GM12878 (cell line): ENCODE results near the gene CNIH1. TPM values are rescaled to one million over a fixed set of nuclear protein-coding genes. Genes with fewer than 3 reads are reported as not detected.
"Not testable (repeated sequence)": the region's sequence is repeated elsewhere in the genome, so short reads cannot be mapped to it uniquely, and the experiment has no call there.

ENCODE experiments used
- ATAC-seq: fragments of 200-7000 bp; cut with Tn5 transposase; 3 replicates; pipeline ENCODE4 v1.9.1; 2020; ENCODE audit warnings: mild to moderate bottlenecking, moderate library complexity
- BruUV-seq: library from RNA; stranded (reverse); fragments of 400-500 nt; replicated peaks from 2 replicates; lab custom pipeline; 2021; lab: Mats Ljungman, UMichigan
- CTCF ChIA-PET: fragments of 300-600 bp; sonication (Branson Sonifier 250); formaldehyde crosslinking; extraction: SDS; loops from one replicate; lab custom pipeline; 2021; ENCODE audit warnings: inconsistent platforms; lab: Yijun Ruan, JAX
- POLR2A ChIA-PET: fragments of 350-600 bp; formaldehyde crosslinking; extraction: SDS; loops from one replicate; lab custom pipeline; 2021; ENCODE audit warnings: inconsistent platforms; lab: Charles Lee
- RAD21 ChIA-PET: fragments of 300-600 bp; sonication (Branson Sonifier 250); formaldehyde crosslinking; loops from one replicate; lab custom pipeline; 2023; ENCODE audit warnings: antibody characterized with exemption; ENCODE audit not compliant: unreplicated experiment; lab: Charles Lee
- SMC1A ChIA-PET: fragments of 300-600 bp; sonication (Branson Sonifier 250); formaldehyde crosslinking; loops from one replicate; lab custom pipeline; 2023; ENCODE audit not compliant: unreplicated experiment, uncharacterized antibody; lab: Charles Lee
- DNase-seq: peaks from one replicate; pipeline ENCODE4 v3.0.0-alpha.2; 2011; ENCODE audit warnings: low read depth, low spot score
- FAIRE-seq: peaks from 3 replicates; lab custom pipeline; 2011; peaks lifted over from hg19 to GRCh38; lab: Jason Lieb, UNC
- H2AFZ ChIP-seq: 2 replicates; pipeline ENCODE4 v1.6.0; 2011; ENCODE audit warnings: low read depth, low read length, control low read depth; ENCODE audit not compliant: control insufficient read depth
- H3K27ac ChIP-seq: 2 replicates; pipeline ENCODE4 v1.5.1; 2011; ENCODE audit warnings: control low read depth; ENCODE audit not compliant: control insufficient read depth, insufficient read depth
- H3K27me3 ChIP-seq, 2 experiments: replicated peaks in 1 of 2; 2 replicates each; pipeline versions ENCODE4 v1.6.0 to v1.6.1; 2011; ENCODE audit warnings: low read length in 1 of 2; ENCODE audit not compliant: control insufficient read depth in 2 of 2, insufficient read depth in 2 of 2
- H3K36me3 ChIP-seq, 2 experiments: 2 replicates each; pipeline ENCODE4 v1.5.1; 2011; ENCODE audit warnings: low read length in 1 of 2; ENCODE audit not compliant: control insufficient read depth in 2 of 2, insufficient read depth in 2 of 2
- H3K4me1 ChIP-seq: 2 replicates; pipeline ENCODE4 v1.6.1; 2011; ENCODE audit warnings: mild to moderate bottlenecking, low read length, moderate library complexity, mixed read lengths; ENCODE audit not compliant: control insufficient read depth, insufficient read depth
- H3K4me2 ChIP-seq: 2 replicates; pipeline ENCODE4 v1.6.0; 2011; ENCODE audit warnings: control low read depth; ENCODE audit not compliant: control insufficient read depth, insufficient read depth
- H3K4me3 ChIP-seq: fragments of 200-600 bp; sonication (generic); 2 replicates; pipeline ENCODE4 v1.5.1; 2016
- H3K79me2 ChIP-seq: 2 replicates; pipeline ENCODE4 v1.6.0; 2011; ENCODE audit warnings: low read length; ENCODE audit not compliant: control insufficient read depth, insufficient read depth
- H3K9ac ChIP-seq: 2 replicates; pipeline ENCODE4 v1.8.0; 2011; ENCODE audit warnings: low read length, control low read depth, mixed read lengths; ENCODE audit not compliant: control insufficient read depth, insufficient read depth
- H3K9me3 ChIP-seq: replicated peaks from 3 replicates; pipeline ENCODE4 v1.5.1; 2011; ENCODE audit warnings: mild to moderate bottlenecking, low read length; ENCODE audit not compliant: control insufficient read depth, insufficient read depth
- H4K20me1 ChIP-seq: 2 replicates; pipeline ENCODE4 v1.6.0; 2011; ENCODE audit not compliant: control insufficient read depth, insufficient read depth
- KAT2A ChIP-seq: conservative IDR thresholded peaks from 2 replicates; pipeline ENCODE4 v1.6.1; 2011; ENCODE audit warnings: low read depth, low read length; ENCODE audit not compliant: control insufficient read depth
- ZNF384 ChIP-seq: IDR thresholded peaks from 2 replicates; pipeline ENCODE4 v1.6.1; 2012; ENCODE audit warnings: low read depth, mild to moderate bottlenecking, low read length, improper control_type of control experiment, borderline replicate concordance
- WGBS: methylation state at CpG from one replicate; pipeline ENCODE4 v1.1.6; 2016; ENCODE audit warnings: low lambda C conversion rate; ENCODE audit not compliant: insufficient replicate concordance, insufficient coverage; ENCODE audit errors: missing lambda C conversion rate; 5-methylcytosine and 5-hydroxymethylcytosine counted together
- in situ Hi-C: fragments of 300-500 bp; cut with MboI; formaldehyde crosslinking; loops from 9 replicates; pipeline ENCODE4 v1.14.3; 2018; ENCODE audit warnings: mixed read lengths
- intact Hi-C: fragments of 100-400 bp; cut with micrococcal nuclease; formaldehyde crosslinking; loops from one replicate; pipeline ENCODE4 v1.14.2; 2022; ENCODE audit not compliant: unreplicated experiment
- polyA plus RNA-seq, 11 experiments: library from polyadenylated mRNA; depleted of rRNA in 4 of 11; unstranded in 6 of 11; stranded (reverse) in 5 of 11; fragments of >200 nt; fragmentation: Nextera tagmentation in 4 of 11; fragmentation: Illumina TruSeq in 1 of 11; extraction: Ambion mirVana in 4 of 11; extraction: Trizol in 1 of 11; gene quantifications; 1 replicate in 1 of 11; 2 replicates in 10 of 11; pipeline versions ENCODE4 v1.2.1 to v1.2.3, GENCODE V29; 2011 to 2016; ENCODE audit warnings: inconsistent platforms in 2 of 11, missing spikeins in 2 of 11, low read depth in 1 of 11
- total RNA-seq, 4 experiments: library from RNA; depleted of rRNA in 3 of 4; stranded (reverse); fragments of >200 nt in 3 of 4; fragmentation: Illumina TruSeq in 1 of 4; extraction: Trizol in 1 of 4; gene quantifications; 2 replicates each; pipeline versions ENCODE4 v1.2.1 to v1.2.3, GENCODE V29; 2013 to 2021

CNIH1 gene
- total and polyA plus RNA-seq, 10 of the 15 experiments (the other 5 are each of a cell fraction or from before 2014, with no cell fraction given), result 48.9 to 274 (median 110) TPM

DNA sequence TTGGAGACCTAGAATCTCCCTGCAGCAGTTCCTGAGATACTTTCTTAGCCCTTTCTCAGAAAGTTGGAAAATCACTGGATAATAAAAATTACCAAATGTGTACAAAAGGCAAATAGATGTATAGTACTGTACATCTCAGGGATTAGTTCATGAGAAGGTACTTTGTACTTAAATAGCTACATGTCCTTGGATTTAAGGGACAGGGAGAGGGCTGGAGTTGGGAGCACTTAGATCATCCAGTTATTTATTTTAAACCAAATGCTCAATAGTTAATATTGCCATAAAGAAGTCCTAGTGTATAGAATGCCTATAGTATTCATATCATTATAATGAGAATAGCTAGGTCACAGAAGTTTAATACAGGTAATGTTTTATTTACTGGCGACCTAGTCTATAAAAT, 31.0 kb downstream of the CNIH1 start:
- H3K4me2 ChIP-seq, result no peak overlapping the region
- WGBS, result 100% methylated on average over 1 of the region's 1 CpG
- peaks cover 2 to 10% of the 10 kb centered on the region in 2 experiments; a peak in 3 of 4 replicates for H3K36me3 ChIP-seq
- in situ Hi-C loops (no loop called here), intact Hi-C loops (no loop called here)
- no peak overlapping the region for H3K9ac ChIP-seq
- no peak for FAIRE-seq
- H3K4me1 ChIP-seq, result no peaks in the 10 kb centered on the region
- BruUV-seq, result no TSS peak
- no peak overlapping the region for H2AFZ ChIP-seq
- no peak overlapping the region for H3K27ac ChIP-seq
- POLR2A ChIA-PET, result no interaction called here
- CTCF ChIA-PET, result interaction anchor here (0.9 kb wide), 1 partner anchor 13 kb away, joined by 4 read pairs; the partner anchor contains the start of gene CDKN3
- TF ChIP-seq KAT2A, result no peak
- no peak for TF ChIP-seq ZNF384
- no peak for DNase-seq
- no peaks in the 10 kb centered on the region for H3K27me3 ChIP-seq
- no peaks in the 10 kb centered on the region for H3K9me3 ChIP-seq
- no peak for ATAC-seq
- no peaks in the 10 kb centered on the region for H4K20me1 ChIP-seq
- no peak overlapping the region for H3K4me3 ChIP-seq
- no peaks in the 10 kb centered on the region for H3K79me2 ChIP-seq
- RAD21 ChIA-PET, result no interaction called here
- SMC1A ChIA-PET, result interaction anchor here (1.0 to 1.1 kb wide), 2 partner anchors 18 to 28 kb away, joined by 3 to 4 read pairs; no protein-coding TSS in a partner anchor

DNA sequence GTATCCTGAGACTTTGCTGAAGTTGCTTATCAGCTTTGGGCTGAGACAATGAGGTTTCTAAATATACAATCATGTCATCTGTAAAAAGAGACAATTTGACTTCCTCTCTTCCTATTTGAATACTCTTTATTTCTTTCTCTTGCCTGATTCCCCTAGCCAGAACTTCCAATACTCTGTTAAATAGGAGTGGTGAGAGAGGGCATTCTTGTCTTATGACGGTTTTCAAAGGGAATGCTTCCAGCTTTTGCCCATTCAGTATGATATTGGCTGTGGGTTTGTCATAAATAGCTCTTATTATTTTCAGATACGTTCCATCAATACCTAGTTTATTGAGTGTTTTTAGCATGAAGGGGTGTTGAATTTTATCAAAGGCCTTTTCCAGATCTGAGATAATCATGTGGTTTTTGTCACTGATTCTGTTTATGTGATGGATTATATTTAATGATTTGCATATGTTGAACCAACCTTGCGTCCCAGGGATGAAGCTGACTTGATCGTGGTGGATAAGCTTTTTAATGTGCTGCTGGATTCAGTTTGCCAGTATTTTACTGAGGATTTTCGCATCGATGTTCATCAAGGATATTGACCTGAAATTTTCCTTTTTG, 37.7 kb downstream of the CNIH1 start:
- POLR2A ChIA-PET, RAD21 ChIA-PET, ATAC-seq: not testable (repeated sequence)

More for the DNA sequence above, 37.7 kb downstream of the CNIH1 start:
- BruUV-seq, H3K27ac ChIP-seq, H3K9ac ChIP-seq, DNase-seq, in situ Hi-C loops, H3K79me2 ChIP-seq, H3K27me3 ChIP-seq, H3K9me3 ChIP-seq, H3K4me2 ChIP-seq, H3K36me3 ChIP-seq, FAIRE-seq, CTCF ChIA-PET, H3K4me1 ChIP-seq, H3K4me3 ChIP-seq, intact Hi-C loops, H4K20me1 ChIP-seq, H2AFZ ChIP-seq: not testable (repeated sequence)
- SMC1A ChIA-PET, result interaction anchor here (1.0 to 1.5 kb wide), 2 partner anchors 10 to 31 kb away, joined by 3 read pairs; no protein-coding TSS in a partner anchor
- WGBS, result 97% methylated on average over 6 of the region's 6 CpGs
